GM21737 (cell line): Measurements from ENCODE around the gene PRKCH.

Experiments
- ATAC-seq: cut with Tn5 transposase; IDR thresholded peaks from one replicate; pipeline ENCODE4 v1.9.1; 2021; ENCODE audit warnings: mild to moderate bottlenecking, moderate library complexity; ENCODE audit not compliant: unreplicated experiment

PRKCH gene

GRCh38 chr14:61360796-61361525 lies 39.6 kb downstream of the PRKCH start:
- no peak for ATAC-seq

- no peak for ATAC-seq
Observed at GRCh38 chr14:61362072-61362750, 40.8 kb downstream of the PRKCH start.

- ATAC-seq, result no peak
Observed at GRCh38 chr14:61364243-61364642, 42.9 kb downstream of the PRKCH start.

GRCh38 chr14:61365667-61366212 lies 44.4 kb downstream of the PRKCH start:
- ATAC-seq, result no peak

GRCh38 chr14:61368114-61368710 lies 46.8 kb downstream of the PRKCH start:
- no peak for ATAC-seq

GRCh38 chr14:61368781-61369453 lies 47.5 kb downstream of the PRKCH start:
- ATAC-seq, result no peak

GRCh38 chr14:61369454-61369810 lies 48.1 kb downstream of the PRKCH start:
- ATAC-seq, result no peak

- no peak for ATAC-seq
Observed at GRCh38 chr14:61372379-61372778, 51.0 kb downstream of the PRKCH start.

- ATAC-seq, result no peak
Observed at GRCh38 chr14:61372842-61373555, 51.6 kb downstream of the PRKCH start.

- no peak for ATAC-seq
Observed at GRCh38 chr14:61374284-61374683, 52.9 kb downstream of the PRKCH start.

GRCh38 chr14:61375218-61375617 lies 53.8 kb downstream of the PRKCH start:
- no peak for ATAC-seq

GRCh38 chr14:61376314-61376713 lies 54.9 kb downstream of the PRKCH start:
- no peak for ATAC-seq

GRCh38 chr14:61377749-61378148 lies 56.4 kb downstream of the PRKCH start:
- ATAC-seq, result no peak

- no peak for ATAC-seq
Observed at GRCh38 chr14:61379639-61380184, 58.3 kb downstream of the PRKCH start.

GRCh38 chr14:61380984-61381383 lies 59.6 kb downstream of the PRKCH start:
- ATAC-seq, result no peak

GRCh38 chr14:61381553-61381952 lies 60.2 kb downstream of the PRKCH start:
- no peak for ATAC-seq

GRCh38 chr14:61382842-61383241 lies 61.5 kb downstream of the PRKCH start:
- no peak for ATAC-seq

- ATAC-seq, result no peak
Observed at GRCh38 chr14:61385002-61385685, 63.8 kb downstream of the PRKCH start.

GRCh38 chr14:61386173-61386772 lies 64.9 kb downstream of the PRKCH start:
- no peak for ATAC-seq
